Central memory CD8-positive, alpha-beta T cell (primary cell): ENCODE results near the gene GRPEL1.
"Not testable (repeated sequence)": the region's sequence is repeated elsewhere in the genome, so short reads cannot be mapped to it uniquely, and the experiment has no call there.

ENCODE experiments used
- ATAC-seq: fragments of 150-1000 bp; cut with Tn5 transposase; replicated peaks from 2 replicates; pipeline ENCODE4 v1.10.0; 2022; ENCODE audit warnings: mild to moderate bottlenecking, moderate FRiP score, moderate number of reproducible peaks; ENCODE audit not compliant: poor library complexity, severe bottlenecking; ENCODE audit errors: extremely low read depth
- DNase-seq, 2 donors: peaks; one replicate each; pipeline ENCODE4 v3.0.0; 2021; ENCODE audit warnings: low spot score in 2 of 2
- H3K27ac Mint-ChIP-seq: one replicate; pipeline ENCODE4 v1.8.0; 2022; ENCODE audit warnings: low read depth, mild to moderate bottlenecking, moderate library complexity, mixed read lengths
- H3K27me3 Mint-ChIP-seq: one replicate; pipeline ENCODE4 v1.8.0; 2022; ENCODE audit warnings: mixed read lengths
- H3K36me3 Mint-ChIP-seq: one replicate; pipeline ENCODE4 v1.8.0; 2022; ENCODE audit warnings: mild to moderate bottlenecking, moderate library complexity, mixed read lengths; ENCODE audit not compliant: insufficient read depth
- H3K4me1 Mint-ChIP-seq: one replicate; pipeline ENCODE4 v1.8.0; 2022; ENCODE audit warnings: mixed read lengths
- H3K4me3 Mint-ChIP-seq: one replicate; pipeline ENCODE4 v1.8.0; 2022; ENCODE audit warnings: mild to moderate bottlenecking, moderate library complexity, mixed read lengths
- H3K9me3 Mint-ChIP-seq: one replicate; pipeline ENCODE4 v1.8.0; 2022; ENCODE audit warnings: mixed read lengths

The GRPEL1 gene

GRCh38 chr4:7083597-7084563, 16.0 kb upstream of the GRPEL1 start:
- ATAC-seq = no peak
- no peaks in the 10 kb centered on the region for H3K4me1 Mint-ChIP-seq
- peaks cover 70% of the 10 kb centered on the region for H3K27me3 Mint-ChIP-seq
- no peak for DNase-seq
- H3K36me3 Mint-ChIP-seq = no peaks in the 10 kb centered on the region
- no peak overlapping the region for H3K27ac Mint-ChIP-seq
- no peaks in the 10 kb centered on the region for H3K9me3 Mint-ChIP-seq
- H3K4me3 Mint-ChIP-seq = peak overlapping the region; percentile 28

GRCh38 chr4:7079909-7080308, 12.0 kb upstream of the GRPEL1 start:
- not testable (repeated sequence) for H3K36me3 Mint-ChIP-seq, ATAC-seq, H3K4me1 Mint-ChIP-seq, H3K27ac Mint-ChIP-seq, DNase-seq, H3K9me3 Mint-ChIP-seq, H3K4me3 Mint-ChIP-seq
- peaks cover 48% of the 10 kb centered on the region for H3K27me3 Mint-ChIP-seq

- H3K36me3 Mint-ChIP-seq, ATAC-seq, H3K9me3 Mint-ChIP-seq, H3K4me1 Mint-ChIP-seq, H3K4me3 Mint-ChIP-seq, DNase-seq, H3K27ac Mint-ChIP-seq: not testable (repeated sequence)
- H3K27me3 Mint-ChIP-seq = peaks cover 44% of the 10 kb centered on the region
These were observed 11.6 kb upstream of the GRPEL1 start for GRCh38 chr4:7079483-7079882.

GRCh38 chr4:7078025-7078424, 10.2 kb upstream of the GRPEL1 start:
- Mint-ChIP-seq H3K36me3 (peaks cover 2% of the 10 kb centered on the region), H3K27me3 (peaks cover 29% of the 10 kb centered on the region), H3K27ac (no peak overlapping the region), H3K4me1 (no peaks in the 10 kb centered on the region), H3K4me3 (no peak overlapping the region), H3K9me3 (no peaks in the 10 kb centered on the region)
- ATAC-seq = no peak
- DNase-seq = no peak

GRCh38 chr4:7077371-7077770, 9.5 kb upstream of the GRPEL1 start:
- Mint-ChIP-seq H3K4me3 (no peak overlapping the region), H3K4me1 (no peaks in the 10 kb centered on the region), H3K27me3 (peaks cover 23% of the 10 kb centered on the region), H3K9me3 (no peaks in the 10 kb centered on the region), H3K27ac (no peak overlapping the region), H3K36me3 (peaks cover 3% of the 10 kb centered on the region)
- DNase-seq (no peak), ATAC-seq (no peak)

- DNase-seq (no peak), ATAC-seq (no peak)
- Mint-ChIP-seq H3K4me3 (no peak overlapping the region), H3K27ac (no peak overlapping the region), H3K4me1 (no peaks in the 10 kb centered on the region), H3K9me3 (no peaks in the 10 kb centered on the region), H3K36me3 (peaks cover 3% of the 10 kb centered on the region), H3K27me3 (peaks cover 20% of the 10 kb centered on the region)
These were observed 8.8 kb upstream of the GRPEL1 start for GRCh38 chr4:7076696-7077082.

- Mint-ChIP-seq H3K27ac (no peak overlapping the region), H3K36me3 (peaks cover 3% of the 10 kb centered on the region), H3K4me1 (no peaks in the 10 kb centered on the region), H3K4me3 (no peak overlapping the region), H3K9me3 (no peaks in the 10 kb centered on the region), H3K27me3 (peaks cover 14% of the 10 kb centered on the region)
- DNase-seq (no peak), ATAC-seq (no peak)
These were observed 8.3 kb upstream of the GRPEL1 start for GRCh38 chr4:7075962-7076695.

GRCh38 chr4:7074426-7074825, 6.6 kb upstream of the GRPEL1 start:
- H3K36me3 Mint-ChIP-seq = peaks cover 3% of the 10 kb centered on the region
- no peak overlapping the region for H3K27ac Mint-ChIP-seq
- no peak overlapping the region for H3K4me3 Mint-ChIP-seq
- H3K4me1 Mint-ChIP-seq = peaks cover 7% of the 10 kb centered on the region
- DNase-seq (no peak), ATAC-seq (no peak)
- no peaks in the 10 kb centered on the region for H3K27me3 Mint-ChIP-seq
- no peaks in the 10 kb centered on the region for H3K9me3 Mint-ChIP-seq

- no peak for ATAC-seq
- no peaks in the 10 kb centered on the region for H3K9me3 Mint-ChIP-seq
- peaks cover 3% of the 10 kb centered on the region for H3K36me3 Mint-ChIP-seq
- no peak overlapping the region for H3K27ac Mint-ChIP-seq
- peaks cover 7% of the 10 kb centered on the region for H3K4me1 Mint-ChIP-seq
- no peak overlapping the region for H3K4me3 Mint-ChIP-seq
- DNase-seq = no peak
- H3K27me3 Mint-ChIP-seq = no peaks in the 10 kb centered on the region
These were observed 5.9 kb upstream of the GRPEL1 start for GRCh38 chr4:7073526-7074390.

- ATAC-seq (no peak), DNase-seq (no peak)
- no peak overlapping the region for H3K27ac Mint-ChIP-seq
- H3K4me1 Mint-ChIP-seq = peaks cover 14% of the 10 kb centered on the region
- peaks cover 5% of the 10 kb centered on the region for H3K36me3 Mint-ChIP-seq
- no peaks in the 10 kb centered on the region for H3K9me3 Mint-ChIP-seq
- H3K27me3 Mint-ChIP-seq = no peaks in the 10 kb centered on the region
- no peak overlapping the region for H3K4me3 Mint-ChIP-seq
These were observed 5.2 kb upstream of the GRPEL1 start for GRCh38 chr4:7073059-7073458.

GRCh38 chr4:7070729-7071511, 3.1 kb upstream of the GRPEL1 start:
- peaks cover 9% of the 10 kb centered on the region for H3K36me3 Mint-ChIP-seq
- H3K4me3 Mint-ChIP-seq = peak overlapping the region; percentile 14
- DNase-seq (peak; percentile 81 to 90), ATAC-seq (peak; percentile 14)
- no peaks in the 10 kb centered on the region for H3K9me3 Mint-ChIP-seq
- H3K27ac Mint-ChIP-seq = no peak overlapping the region
- no peaks in the 10 kb centered on the region for H3K27me3 Mint-ChIP-seq
- peaks cover 29% of the 10 kb centered on the region for H3K4me1 Mint-ChIP-seq

GRCh38 chr4:7068883-7069282, 1.0 kb upstream of the GRPEL1 start:
- no peak for DNase-seq
- Mint-ChIP-seq H3K9me3 (no peaks in the 10 kb centered on the region), H3K4me3 (peak overlapping the region; percentile 85), H3K36me3 (peaks cover 22% of the 10 kb centered on the region), H3K4me1 (peaks cover 38% of the 10 kb centered on the region), H3K27ac (peak overlapping the region; percentile 89), H3K27me3 (no peaks in the 10 kb centered on the region)
- ATAC-seq = no peak
